GM10248 (cell line): ENCODE measurements around the gene DCX.

Source experiments
- CTCF ChIA-PET: fragments of 300-600 bp; sonication (Branson Sonifier 250); formaldehyde crosslinking; extraction: SDS; loops from one replicate; lab custom pipeline; 2021; ENCODE audit warnings: antibody characterized with exemption; lab: Yijun Ruan, JAX
- POLR2A ChIA-PET: fragments of 350-650 bp; sonication (Branson Sonifier 250); formaldehyde crosslinking; extraction: SDS; loops from one replicate; lab custom pipeline; 2020; ENCODE audit warnings: antibody characterized with exemption; lab: Yijun Ruan, JAX
- DNase-seq: peaks from one replicate; pipeline ENCODE4 v3.0.0; 2012; ENCODE audit errors: extremely low spot score
- CTCF ChIP-seq: IDR thresholded peaks from 2 replicates; pipeline ENCODE4 v1.5.1; 2012; ENCODE audit warnings: mild to moderate bottlenecking, low read depth; ENCODE audit errors: extremely low read depth, missing control alignments, control extremely low read depth

The DCX gene

DNA sequence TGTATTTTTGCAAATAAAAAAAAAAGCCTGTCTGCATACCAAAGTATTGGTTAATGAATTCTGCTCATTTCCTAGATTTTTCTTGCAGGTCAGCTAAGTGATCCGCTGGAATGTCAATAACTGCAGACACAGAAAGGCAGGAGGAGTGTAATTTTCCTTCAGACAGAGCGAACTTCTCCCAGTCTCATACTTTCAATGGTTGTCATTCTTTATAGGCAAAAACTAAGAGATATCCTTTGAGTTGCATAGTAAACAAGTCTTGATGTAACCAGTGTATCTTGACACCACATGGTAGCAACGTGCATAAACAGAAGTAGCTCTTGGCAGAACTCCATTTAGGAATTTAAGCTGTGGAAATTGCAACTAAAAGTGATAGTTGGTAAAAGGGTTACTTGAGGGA, 149.9 kb downstream of the DCX start:
- DNase-seq, result no peak
- ChIA-PET POLR2A (no interaction called here), CTCF (no interaction called here)
- no peak for TF ChIP-seq CTCF

- TF ChIP-seq CTCF, result no peak
- DNase-seq, result no peak
- CTCF ChIA-PET, result no interaction called here
- POLR2A ChIA-PET, result no interaction called here
Observed at GRCh38 chrX:111260451-111260850, 151.5 kb downstream of the DCX start.

DNA sequence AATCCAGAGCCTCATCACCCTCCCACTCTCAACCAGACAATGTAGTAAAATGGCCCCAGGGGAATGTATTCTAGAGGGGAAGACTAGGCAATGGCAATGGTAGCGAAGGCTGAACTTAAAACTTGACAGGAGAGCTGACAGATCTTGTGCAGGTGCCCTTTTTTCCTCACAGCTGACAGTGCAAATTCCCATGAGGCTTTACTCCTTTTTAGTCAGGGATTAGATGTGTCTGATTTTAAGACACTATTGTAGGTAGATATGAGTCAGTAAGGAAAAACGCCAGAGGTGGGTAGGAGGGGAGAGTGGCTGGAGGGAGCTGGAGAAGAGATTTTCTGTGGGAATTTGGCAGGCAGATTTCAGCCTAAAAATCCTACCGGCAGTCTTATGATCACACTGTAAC, 152.4 kb downstream of the DCX start:
- TF ChIP-seq CTCF, result no peak
- POLR2A ChIA-PET, result no interaction called here
- no peak for DNase-seq
- CTCF ChIA-PET, result interaction anchor here (1.3 kb wide), 1 partner anchor 15 kb away, joined by 4 read pairs; no protein-coding TSS in a partner anchor

GRCh38 chrX:111257733-111258132, 154.3 kb downstream of the DCX start:
- ChIA-PET POLR2A (no interaction called here), CTCF (no interaction called here)
- DNase-seq, result no peak
- no peak for TF ChIP-seq CTCF

DNA sequence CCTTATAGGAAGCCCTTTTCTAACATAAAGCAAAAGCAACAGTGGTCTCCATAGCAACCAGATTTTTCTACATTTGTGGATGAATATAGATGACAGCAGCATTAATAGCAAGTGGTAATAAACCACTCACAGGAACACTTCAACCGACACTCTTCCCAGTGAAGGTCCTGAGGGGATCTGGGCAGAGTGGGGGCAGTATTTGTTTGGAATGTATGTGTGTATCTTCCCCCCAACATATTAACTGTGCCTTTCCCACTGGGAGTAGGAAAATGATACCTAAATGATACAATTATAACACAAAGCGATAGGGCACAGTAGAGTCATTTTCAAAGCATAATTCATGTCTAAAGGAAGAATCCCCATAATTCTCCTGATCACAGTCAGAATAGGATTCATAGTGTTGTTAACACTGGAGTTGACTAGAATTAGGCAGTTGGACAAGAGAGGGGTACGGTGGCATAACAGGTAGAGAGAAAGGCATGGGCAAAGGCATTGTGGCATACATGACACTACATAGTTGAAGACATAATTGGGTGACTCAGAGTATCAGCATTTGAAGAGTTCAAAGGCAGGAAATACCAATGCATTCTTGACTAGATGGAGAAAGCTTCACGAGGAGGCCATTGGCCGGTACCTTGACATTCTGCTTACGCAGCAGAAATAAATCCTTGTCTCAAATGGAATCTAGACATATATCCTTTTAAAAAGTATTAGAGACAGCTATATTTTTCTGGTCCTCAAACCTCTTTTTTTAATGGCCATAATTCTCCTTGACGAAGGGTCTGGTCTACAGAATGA, 156.9 kb downstream of the DCX start:
- ChIA-PET POLR2A (no interaction called here), CTCF (interaction anchor here (1.7 kb wide), 1 partner anchor 9 kb away, joined by 4 read pairs; no protein-coding TSS in a partner anchor)
- TF ChIP-seq CTCF, result no peak
- DNase-seq, result no peak

DNA sequence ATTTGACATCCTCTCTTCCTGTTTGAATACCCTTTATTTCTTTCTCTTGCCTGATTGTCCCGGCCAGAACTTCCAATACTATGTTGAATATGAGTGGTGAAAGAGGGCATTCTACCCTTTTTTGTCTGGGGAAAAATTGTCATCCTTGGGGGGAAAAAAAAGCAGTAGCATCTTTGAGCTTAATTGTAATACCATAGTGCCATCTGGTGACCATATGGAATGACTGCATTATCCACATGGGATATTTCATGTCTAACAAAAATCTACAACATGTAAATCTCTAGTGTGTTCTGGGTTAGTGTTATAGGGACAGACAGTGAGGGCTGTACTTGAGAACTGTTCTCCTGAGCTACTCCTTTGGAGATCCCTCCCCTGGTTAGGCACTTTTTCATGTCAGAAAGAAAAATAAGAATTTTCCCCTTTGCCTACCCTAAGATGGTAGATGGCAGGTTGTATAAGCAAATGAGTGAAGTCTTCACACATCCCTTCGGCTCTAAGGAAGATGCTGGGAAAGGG, 167.7 kb downstream of the DCX start:
- peak; percentile 24 for DNase-seq
- ChIA-PET CTCF (interaction anchor here (0.8 to 3.2 kb wide), 14 partner anchors 9 to 396 kb away, joined by 3 to 32 read pairs (median 4); no protein-coding TSS in a partner anchor), POLR2A (no interaction called here)
- TF ChIP-seq CTCF, result peak; percentile 37
